PC-9 (cell line): ENCODE measurements around the gene SPEF1.

Experiments used
- CTCF ChIP-seq: fragments of 200-600 bp; sonication (generic); conservative IDR thresholded peaks from 2 replicates; pipeline ENCODE4 v1.6.1; 2017; ENCODE audit warnings: mixed run types, antibody characterized with exemption, mild to moderate bottlenecking, moderate library complexity
- EZH2 ChIP-seq: fragments of 200-600 bp; sonication (generic); IDR thresholded peaks from 2 replicates; pipeline ENCODE4 v1.8.0; 2017; ENCODE audit warnings: antibody characterized with exemption, low read depth

- TF ChIP-seq CTCF, result peak; percentile 56; the same call in 1 of the 2 replicates
- no peak for TF ChIP-seq EZH2
Measured at GRCh38 chr20:3786665-3787323, 5.5 kb upstream of the SPEF1 start, which contains the start of gene CENPB.
